ENCODE measurements around the gene LETM1. TPM values are rescaled to one million over a fixed set of nuclear protein-coding genes. Genes with fewer than 3 reads are reported as not detected.

Gene LETM1
- total RNA-seq, 1 donor from 2014 or later = 37.9 TPM

Other genes with a start within 250 kb of the LETM1 start
- 1.9 TPM for gene FAM53A, start 171.8 kb downstream of the LETM1 start, total RNA-seq
- 23.2 TPM for gene SLBP, start 143.8 kb downstream of the LETM1 start, total RNA-seq
- 24.1 TPM for gene TMEM129, start 134.8 kb downstream of the LETM1 start, total RNA-seq
- gene TACC3, start 134.6 kb downstream of the LETM1 start, total RNA-seq = 9.9 TPM
- gene FGFR3, start 62.9 kb downstream of the LETM1 start, total RNA-seq = 5.4 TPM
- 51.4 TPM for gene NSD2, start 15.2 kb upstream of the LETM1 start, total RNA-seq
- gene NELFA, start 152.8 kb upstream of the LETM1 start, total RNA-seq = 27.2 TPM
- gene NAT8L, start 203.2 kb upstream of the LETM1 start, total RNA-seq = 8.1 TPM